Colonic mucosa (tissue), 4 donors: ENCODE measurements around the gene SETBP1. TPM values are rescaled to one million over a fixed set of nuclear protein-coding genes. Genes with fewer than 3 reads are reported as not detected.

Experiments used
- DNase-seq: peaks from one replicate; pipeline ENCODE4 v3.0.0-alpha.2; 2020
- H3K27ac ChIP-seq: fragments of 200-600 bp; one replicate; pipeline ENCODE4 v1.8.0; 2021
- H3K27me3 ChIP-seq: fragments of 200-600 bp; one replicate; pipeline ENCODE4 v1.8.0; 2021
- H3K36me3 ChIP-seq: fragments of 200-600 bp; one replicate; pipeline ENCODE4 v1.8.0; 2021
- H3K4me1 ChIP-seq: fragments of 200-600 bp; one replicate; pipeline ENCODE4 v1.8.0; 2021; ENCODE audit warnings: mild to moderate bottlenecking
- H3K4me3 ChIP-seq: fragments of 200-600 bp; one replicate; pipeline ENCODE4 v1.8.0; 2021
- H3K9ac ChIP-seq, 2 donors: one replicate each; pipeline ENCODE4 v1.7.0; 2013; ENCODE audit warnings: control low read depth in 2 of 2, low read depth in 2 of 2, low read length in 2 of 2
- H3K9me3 ChIP-seq: fragments of 200-600 bp; one replicate; pipeline ENCODE4 v1.8.0; 2021
- CTCF ChIP-seq: fragments of 200-600 bp; IDR thresholded peaks from one replicate; pipeline ENCODE4 v1.8.0; 2022; ENCODE audit warnings: antibody characterized with exemption, mild to moderate bottlenecking
- intact Hi-C: fragments of 100-400 bp; cut with DNase I; formaldehyde crosslinking; loops from one replicate; pipeline ENCODE4 v1.14.1; 2022
- total RNA-seq, 2 donors: library from RNA; stranded (reverse); fragmentation: NEBNext Ultra II Directional in 1 of 2; extraction: Animal tissue kit (Norgen Biotek cat#: 25700) in 1 of 2; gene quantifications; one replicate each; pipeline ENCODE4 v1.2.1, GENCODE V29; 2021
- donor health status: healthy.
- donor health status: DM: no; HTN: no; CAD: no.
- donor health status: DM: no; HTN: no; CAD: no.

SETBP1 gene
- total RNA-seq, 2 donors from 2014 or later, result 9.6 to 11.8 TPM

GRCh38 chr18:44826418-44827259 lies 146.0 kb downstream of the SETBP1 start:
- Histone ChIP-seq H3K36me3 (no peaks in the 10 kb centered on the region), H3K27me3 (no peaks in the 10 kb centered on the region), H3K27ac (peak overlapping the region; percentile 30), H3K4me3 (no peak overlapping the region), H3K9ac (peak overlapping the region in 1 of 2 donors; percentile 64), H3K9me3 (no peaks in the 10 kb centered on the region), H3K4me1 (peaks cover 4% of the 10 kb centered on the region)
- peak; percentile 84 for DNase-seq
- intact Hi-C loops, result loop anchor here (10.0 kb wide), 1 partner anchor 142 kb away; the partner anchor contains the start of gene SETBP1
- TF ChIP-seq CTCF, result no peak

- Histone ChIP-seq H3K9me3 (no peaks in the 10 kb centered on the region), H3K27ac (no peak overlapping the region), H3K4me3 (no peak overlapping the region), H3K4me1 (peaks cover 4% of the 10 kb centered on the region), H3K9ac (no peak overlapping the region), H3K27me3 (no peaks in the 10 kb centered on the region), H3K36me3 (no peaks in the 10 kb centered on the region)
- intact Hi-C loops, result loop anchor here (10.0 kb wide), 1 partner anchor 143 kb away; the partner anchor contains the start of gene SETBP1
- TF ChIP-seq CTCF, result no peak
- no peak for DNase-seq
Measured at GRCh38 chr18:44828080-44828479, 147.4 kb downstream of the SETBP1 start.

- H3K9ac ChIP-seq, result no peak overlapping the region
- no peaks in the 10 kb centered on the region for H3K9me3 ChIP-seq
- no peaks in the 10 kb centered on the region for H3K36me3 ChIP-seq
- no peak for TF ChIP-seq CTCF
- H3K27ac ChIP-seq, result no peak overlapping the region
- H3K4me1 ChIP-seq, result peaks cover 4% of the 10 kb centered on the region
- no peak for DNase-seq
- H3K4me3 ChIP-seq, result no peak overlapping the region
- intact Hi-C loops, result no loop called here
- no peaks in the 10 kb centered on the region for H3K27me3 ChIP-seq
Measured at GRCh38 chr18:44830581-44830980, 149.9 kb downstream of the SETBP1 start.

- Histone ChIP-seq H3K9me3 (no peaks in the 10 kb centered on the region), H3K27me3 (no peaks in the 10 kb centered on the region), H3K9ac (no peak overlapping the region), H3K27ac (no peak overlapping the region), H3K4me1 (peaks cover under 1% of the 10 kb centered on the region), H3K4me3 (no peak overlapping the region), H3K36me3 (no peaks in the 10 kb centered on the region)
- intact Hi-C loops, result no loop called here
- no peak for DNase-seq
- TF ChIP-seq CTCF, result no peak
Measured at GRCh38 chr18:44833786-44834185, 153.1 kb downstream of the SETBP1 start.

- TF ChIP-seq CTCF, result no peak
- H3K4me1 ChIP-seq, result peaks cover 4% of the 10 kb centered on the region
- H3K9me3 ChIP-seq, result no peaks in the 10 kb centered on the region
- no peak overlapping the region for H3K27ac ChIP-seq
- H3K27me3 ChIP-seq, result no peaks in the 10 kb centered on the region
- H3K9ac ChIP-seq, result no peak overlapping the region
- DNase-seq, result no peak
- intact Hi-C loops, result no loop called here
- no peak overlapping the region for H3K4me3 ChIP-seq
- H3K36me3 ChIP-seq, result no peaks in the 10 kb centered on the region
Measured at GRCh38 chr18:44834867-44835469, 154.3 kb downstream of the SETBP1 start.
